OCI-LY7 (cell line): Measurements from ENCODE around the gene TAF3. TPM values are rescaled to one million over a fixed set of nuclear protein-coding genes. Genes with fewer than 3 reads are reported as not detected.

ENCODE experiments used
- BruUV-seq: library from RNA; stranded (reverse); fragments of 400-500 nt; replicated peaks from 2 replicates; lab custom pipeline; 2021; lab: Mats Ljungman, UMichigan
- CTCF ChIA-PET: fragments of 300-600 bp; sonication (Branson Sonifier 250); formaldehyde crosslinking; loops from one replicate; lab custom pipeline; 2022; ENCODE audit warnings: antibody characterized with exemption; ENCODE audit not compliant: unreplicated experiment; lab: Charles Lee
- POLR2A ChIA-PET: fragments of 300-600 bp; sonication (Branson Sonifier 250); formaldehyde crosslinking; loops from one replicate; lab custom pipeline; 2022; ENCODE audit warnings: antibody characterized with exemption; lab: Charles Lee
- DNase-seq: peaks from one replicate; pipeline ENCODE4 v3.0.0-alpha.2; 2015; ENCODE audit warnings: low spot score
- H2AFZ ChIP-seq: fragments of 200-600 bp; sonication (generic), shearing (Covaris generic); 2 replicates; pipeline ENCODE4 v1.6.1; 2014; ENCODE audit warnings: mild to moderate bottlenecking, antibody characterized with exemption, low read length, moderate library complexity
- H3K27ac ChIP-seq: fragments of 200-600 bp; sonication (generic); 2 replicates; pipeline ENCODE4 v1.5.1; 2014; ENCODE audit warnings: mixed run types, low read depth, mild to moderate bottlenecking, moderate library complexity, low read length, inconsistent platforms; ENCODE audit not compliant: poor library complexity, severe bottlenecking
- H3K36me3 ChIP-seq: fragments of 200-600 bp; sonication (generic); 2 replicates; pipeline ENCODE4 v1.6.1; 2014; ENCODE audit warnings: mild to moderate bottlenecking, antibody characterized with exemption, low read length, moderate library complexity, mixed read lengths; ENCODE audit not compliant: insufficient read depth
- H3K4me1 ChIP-seq: fragments of 200-600 bp; sonication (generic); 2 replicates; pipeline ENCODE4 v1.5.1; 2014; ENCODE audit warnings: mild to moderate bottlenecking, low read length; ENCODE audit not compliant: insufficient read depth, poor library complexity, severe bottlenecking
- H3K4me2 ChIP-seq: fragments of 200-600 bp; sonication (generic); 2 replicates; pipeline ENCODE4 v1.6.1; 2014; ENCODE audit warnings: mild to moderate bottlenecking, low read length
- H3K4me3 ChIP-seq: fragments of 200-600 bp; sonication (generic); 2 replicates; pipeline ENCODE4 v1.5.1; 2014; ENCODE audit warnings: mild to moderate bottlenecking, low read depth, low read length; ENCODE audit not compliant: poor library complexity, severe bottlenecking
- H3K79me2 ChIP-seq: fragments of 200-600 bp; sonication (generic); 2 replicates; pipeline ENCODE4 v1.6.1; 2016; ENCODE audit warnings: low read depth, mild to moderate bottlenecking, low read length, moderate library complexity, mixed read lengths; ENCODE audit not compliant: insufficient read depth
- H3K9me2 ChIP-seq: fragments of 200-600 bp; sonication (generic); 2 replicates; pipeline ENCODE4 v1.6.1; 2016; ENCODE audit warnings: mild to moderate bottlenecking, low read length, mixed read lengths; ENCODE audit not compliant: insufficient read depth
- H3K9me3 ChIP-seq: fragments of 200-600 bp; sonication (generic); 2 replicates; pipeline ENCODE4 v1.6.1; 2014; ENCODE audit warnings: mild to moderate bottlenecking, mixed run types, low read length, mixed read lengths
- H4K20me1 ChIP-seq: fragments of 200-600 bp; sonication (generic); 2 replicates; pipeline ENCODE4 v1.6.1; 2014; ENCODE audit warnings: mild to moderate bottlenecking, antibody characterized with exemption, low read length, moderate library complexity, mixed read lengths; ENCODE audit not compliant: insufficient read depth
- EZH2phosphoT487 ChIP-seq: fragments of 200-600 bp; sonication (generic); IDR thresholded peaks from 2 replicates; pipeline ENCODE4 v1.6.1; 2018; ENCODE audit warnings: low read depth, borderline replicate concordance, mild to moderate bottlenecking, mixed run types, antibody characterized with exemption, low read length, moderate library complexity, mixed read lengths
- intact Hi-C: fragments of 100-400 bp; cut with micrococcal nuclease; formaldehyde crosslinking; loops from one replicate; pipeline ENCODE4 v1.10.0; 2022; ENCODE audit not compliant: unreplicated experiment
- total RNA-seq, 2 experiments: library from RNA; depleted of rRNA in 1 of 2; stranded (reverse); fragments of >200 nt in 1 of 2; shearing (Covaris generic) in 1 of 2; gene quantifications; 2 replicates each; pipeline ENCODE4 v1.2.3, GENCODE V29; 2014 to 2022
- TF ChIP-seq, protein P1 (sequence below): fragments of 200-600 bp; sonication (generic); conservative IDR thresholded peaks from 2 replicates; pipeline ENCODE4 v1.5.1; 2014; ENCODE audit warnings: mild to moderate bottlenecking, antibody characterized with exemption, low read length, moderate library complexity, mixed read lengths

Gene TAF3
- total RNA-seq, 2 experiments from 2014 or later, result 3.8 to 11.1 TPM

DNA sequence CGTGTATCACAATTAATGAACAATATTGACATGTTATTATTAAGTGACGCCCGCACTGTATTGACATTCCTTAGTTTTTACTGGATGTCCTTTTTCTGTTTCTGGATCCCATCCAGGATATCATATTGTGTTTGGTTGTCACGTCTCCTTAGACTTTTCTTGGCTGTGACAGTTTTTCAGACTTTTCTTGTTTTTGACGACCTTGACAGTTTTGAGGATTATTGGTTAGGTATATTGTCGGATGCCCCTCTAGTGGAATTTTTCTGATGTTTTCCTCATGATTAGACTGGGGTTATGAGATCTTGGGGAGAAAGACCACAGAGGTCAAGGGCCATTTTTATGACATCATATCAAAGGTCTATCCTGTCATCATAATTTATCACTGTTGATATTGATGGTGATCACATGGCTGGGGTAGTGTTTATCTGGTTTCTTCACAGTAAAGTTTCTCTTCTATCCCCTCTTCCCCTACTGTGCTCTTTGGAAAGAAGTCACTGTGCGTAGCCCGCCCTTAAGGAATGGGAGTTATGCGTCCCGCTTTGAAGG lies 11.1 kb downstream of the TAF3 start:
- H3K4me2 ChIP-seq, result no peak overlapping the region
- intact Hi-C loops, result no loop called here
- no TSS peak for BruUV-seq
- POLR2A ChIA-PET, result interaction anchor here (0.7 kb wide), 1 partner anchor 142 kb away, joined by 6 read pairs; no protein-coding TSS in a partner anchor
- H3K9me3 ChIP-seq, result no peaks in the 10 kb centered on the region
- no peaks in the 10 kb centered on the region for H4K20me1 ChIP-seq
- no peaks in the 10 kb centered on the region for H3K9me2 ChIP-seq
- peaks cover 4% of the 10 kb centered on the region; the same call in 1 of the 2 replicates for H3K79me2 ChIP-seq
- TF ChIP-seq, protein P1, sequence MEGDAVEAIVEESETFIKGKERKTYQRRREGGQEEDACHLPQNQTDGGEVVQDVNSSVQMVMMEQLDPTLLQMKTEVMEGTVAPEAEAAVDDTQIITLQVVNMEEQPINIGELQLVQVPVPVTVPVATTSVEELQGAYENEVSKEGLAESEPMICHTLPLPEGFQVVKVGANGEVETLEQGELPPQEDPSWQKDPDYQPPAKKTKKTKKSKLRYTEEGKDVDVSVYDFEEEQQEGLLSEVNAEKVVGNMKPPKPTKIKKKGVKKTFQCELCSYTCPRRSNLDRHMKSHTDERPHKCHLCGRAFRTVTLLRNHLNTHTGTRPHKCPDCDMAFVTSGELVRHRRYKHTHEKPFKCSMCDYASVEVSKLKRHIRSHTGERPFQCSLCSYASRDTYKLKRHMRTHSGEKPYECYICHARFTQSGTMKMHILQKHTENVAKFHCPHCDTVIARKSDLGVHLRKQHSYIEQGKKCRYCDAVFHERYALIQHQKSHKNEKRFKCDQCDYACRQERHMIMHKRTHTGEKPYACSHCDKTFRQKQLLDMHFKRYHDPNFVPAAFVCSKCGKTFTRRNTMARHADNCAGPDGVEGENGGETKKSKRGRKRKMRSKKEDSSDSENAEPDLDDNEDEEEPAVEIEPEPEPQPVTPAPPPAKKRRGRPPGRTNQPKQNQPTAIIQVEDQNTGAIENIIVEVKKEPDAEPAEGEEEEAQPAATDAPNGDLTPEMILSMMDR, result no peak
- no peak for TF ChIP-seq EZH2phosphoT487
- H3K4me3 ChIP-seq, result no peak overlapping the region
- H3K36me3 ChIP-seq, result peaks cover 44% of the 10 kb centered on the region
- CTCF ChIA-PET, result no interaction called here
- no peak for DNase-seq
- no peak overlapping the region for H3K27ac ChIP-seq
- no peak overlapping the region for H2AFZ ChIP-seq
- H3K4me1 ChIP-seq, result no peaks in the 10 kb centered on the region

DNA sequence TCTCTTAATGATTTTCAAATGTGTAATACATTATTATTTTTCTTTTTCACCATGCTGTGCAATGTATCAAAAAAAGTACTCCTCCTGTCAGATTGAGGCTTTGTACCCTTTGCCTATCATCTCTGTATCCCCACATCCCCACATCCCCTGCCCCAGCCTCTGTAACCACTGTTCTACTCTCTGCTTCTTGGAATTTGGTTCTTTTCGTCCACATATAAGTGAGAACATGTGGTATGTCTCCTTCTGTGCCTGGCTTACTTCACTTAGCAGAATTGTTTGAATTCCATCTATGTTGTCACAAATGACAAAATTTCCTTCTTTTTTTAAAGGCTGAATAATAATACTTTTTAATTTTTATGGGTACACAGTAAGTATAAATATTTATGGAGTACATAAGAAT lies 13.8 kb downstream of the TAF3 start:
- intact Hi-C loops, result no loop called here
- ChIA-PET CTCF (no interaction called here), POLR2A (no interaction called here)
- DNase-seq, result no peak
- H3K4me1 ChIP-seq, result no peaks in the 10 kb centered on the region
- H4K20me1 ChIP-seq, result no peaks in the 10 kb centered on the region
- no peaks in the 10 kb centered on the region for H3K9me2 ChIP-seq
- H3K4me3 ChIP-seq, result no peak overlapping the region
- no TSS peak for BruUV-seq
- H2AFZ ChIP-seq, result no peak overlapping the region
- TF ChIP-seq, protein P1, result no peak
- no peak for TF ChIP-seq EZH2phosphoT487
- peaks cover 14% of the 10 kb centered on the region; the same call in 1 of the 2 replicates for H3K79me2 ChIP-seq
- no peak overlapping the region for H3K4me2 ChIP-seq
- no peaks in the 10 kb centered on the region for H3K9me3 ChIP-seq
- peaks cover 26% of the 10 kb centered on the region; the same call in 1 of the 2 replicates for H3K36me3 ChIP-seq
- no peak overlapping the region for H3K27ac ChIP-seq

DNA sequence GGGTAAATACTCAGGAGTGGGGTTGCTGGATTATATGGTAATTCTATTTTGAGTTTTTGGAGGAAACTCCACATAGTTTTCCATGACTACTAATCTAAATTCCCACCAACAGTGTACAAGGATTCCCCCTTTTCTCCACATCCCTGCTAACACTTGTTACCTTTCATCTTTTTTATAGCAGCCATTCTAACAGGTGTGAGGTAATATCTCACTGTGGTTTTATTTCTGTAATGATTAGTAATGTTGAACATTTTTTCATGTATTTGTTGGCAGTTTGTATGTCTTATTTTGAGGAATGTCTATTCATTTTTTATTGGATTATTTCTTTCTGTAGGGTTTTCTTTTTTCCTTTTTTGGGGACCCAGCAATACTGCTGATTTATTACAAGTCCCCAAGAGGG lies 14.9 kb downstream of the TAF3 start:
- no peaks in the 10 kb centered on the region for H4K20me1 ChIP-seq
- H2AFZ ChIP-seq, result no peak overlapping the region
- H3K79me2 ChIP-seq, result peaks cover 14% of the 10 kb centered on the region; the same call in 1 of the 2 replicates
- H3K4me2 ChIP-seq, result no peak overlapping the region
- TF ChIP-seq, protein P1, result no peak
- H3K36me3 ChIP-seq, result peaks cover 22% of the 10 kb centered on the region; the same call in 1 of the 2 replicates
- DNase-seq, result no peak
- ChIA-PET POLR2A (no interaction called here), CTCF (no interaction called here)
- no TSS peak for BruUV-seq
- H3K27ac ChIP-seq, result no peak overlapping the region
- H3K4me3 ChIP-seq, result no peak overlapping the region
- no peaks in the 10 kb centered on the region for H3K9me2 ChIP-seq
- intact Hi-C loops, result no loop called here
- no peaks in the 10 kb centered on the region for H3K4me1 ChIP-seq
- H3K9me3 ChIP-seq, result no peaks in the 10 kb centered on the region
